GM06990 (cell line): Measurements from ENCODE around the gene TRPC1.
A peak's percentile ranks its signal among the peaks of the same experiment; 100 is the strongest.

ENCODE experiments used
- DNase-seq: peaks from one replicate; pipeline ENCODE4 v3.0.0-alpha.2; 2011; ENCODE audit not compliant: insufficient read length; ENCODE audit errors: extremely low read depth
- H3K27me3 ChIP-seq: replicated peaks from 2 replicates; pipeline ENCODE4 v1.6.0; 2011; ENCODE audit warnings: low read length; ENCODE audit not compliant: control insufficient read depth, insufficient read depth
- H3K36me3 ChIP-seq: 2 replicates; pipeline ENCODE4 v1.5.1; 2011; ENCODE audit warnings: low read length; ENCODE audit not compliant: control insufficient read depth, insufficient read depth
- H3K4me3 ChIP-seq: replicated peaks from 2 replicates; pipeline ENCODE4 v1.5.1; 2011; ENCODE audit warnings: low read depth, mild to moderate bottlenecking, control low read depth, low read length
- TF ChIP-seq, protein P1 (sequence below): IDR thresholded peaks from 2 replicates; pipeline ENCODE4 v1.5.1; 2011; ENCODE audit warnings: low read length, control low read depth, mild to moderate bottlenecking, inconsistent platforms; ENCODE audit not compliant: insufficient read depth, poor library complexity, severe bottlenecking

Gene TRPC1

DNA sequence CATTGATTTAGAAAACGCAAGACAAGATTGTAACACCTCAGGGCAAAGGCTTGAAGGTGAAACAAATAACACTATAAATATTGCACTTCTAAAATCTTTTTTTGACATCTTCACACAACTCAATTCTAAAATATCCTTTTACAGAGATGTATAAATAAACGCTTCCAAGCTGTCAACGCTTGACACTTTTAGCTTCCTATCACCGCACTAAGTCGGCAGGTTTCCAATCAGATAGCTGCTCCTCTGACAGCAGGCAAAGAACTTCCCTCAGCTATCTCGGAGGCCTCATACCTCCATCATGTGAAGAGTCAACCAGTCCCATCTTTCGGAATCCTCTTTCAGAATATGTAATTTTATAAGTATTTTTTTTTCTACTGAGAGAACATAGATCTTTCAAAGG, 94.1 kb downstream of the TRPC1 start:
- no peak overlapping the region for H3K4me3 ChIP-seq
- H3K36me3 ChIP-seq, result no peaks in the 10 kb centered on the region
- TF ChIP-seq, protein P1, sequence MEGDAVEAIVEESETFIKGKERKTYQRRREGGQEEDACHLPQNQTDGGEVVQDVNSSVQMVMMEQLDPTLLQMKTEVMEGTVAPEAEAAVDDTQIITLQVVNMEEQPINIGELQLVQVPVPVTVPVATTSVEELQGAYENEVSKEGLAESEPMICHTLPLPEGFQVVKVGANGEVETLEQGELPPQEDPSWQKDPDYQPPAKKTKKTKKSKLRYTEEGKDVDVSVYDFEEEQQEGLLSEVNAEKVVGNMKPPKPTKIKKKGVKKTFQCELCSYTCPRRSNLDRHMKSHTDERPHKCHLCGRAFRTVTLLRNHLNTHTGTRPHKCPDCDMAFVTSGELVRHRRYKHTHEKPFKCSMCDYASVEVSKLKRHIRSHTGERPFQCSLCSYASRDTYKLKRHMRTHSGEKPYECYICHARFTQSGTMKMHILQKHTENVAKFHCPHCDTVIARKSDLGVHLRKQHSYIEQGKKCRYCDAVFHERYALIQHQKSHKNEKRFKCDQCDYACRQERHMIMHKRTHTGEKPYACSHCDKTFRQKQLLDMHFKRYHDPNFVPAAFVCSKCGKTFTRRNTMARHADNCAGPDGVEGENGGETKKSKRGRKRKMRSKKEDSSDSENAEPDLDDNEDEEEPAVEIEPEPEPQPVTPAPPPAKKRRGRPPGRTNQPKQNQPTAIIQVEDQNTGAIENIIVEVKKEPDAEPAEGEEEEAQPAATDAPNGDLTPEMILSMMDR, result no peak
- no peaks in the 10 kb centered on the region for H3K27me3 ChIP-seq
- no peak for DNase-seq

DNA sequence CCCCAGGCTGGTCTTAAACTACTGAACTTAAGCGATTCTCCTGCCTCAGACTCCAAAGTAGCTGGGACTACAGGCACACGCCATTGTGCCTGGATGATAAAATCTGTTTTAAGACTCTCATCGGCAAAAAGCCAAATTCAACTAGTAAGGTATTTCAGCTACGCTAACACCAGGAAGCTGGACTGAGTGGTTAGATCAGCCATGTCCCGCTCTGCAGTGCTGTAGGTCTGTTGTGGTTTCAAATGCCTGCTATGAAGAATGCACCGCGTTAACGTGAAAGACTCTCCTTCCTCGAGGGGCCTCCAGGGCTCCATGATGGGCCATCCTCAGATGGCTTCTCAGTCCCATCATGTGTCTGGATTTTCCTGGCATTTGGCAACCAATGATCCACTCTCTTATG, 94.8 kb downstream of the TRPC1 start:
- Histone ChIP-seq H3K4me3 (no peak overlapping the region), H3K27me3 (no peaks in the 10 kb centered on the region), H3K36me3 (no peaks in the 10 kb centered on the region)
- TF ChIP-seq, protein P1, result no peak
- DNase-seq, result no peak

DNA sequence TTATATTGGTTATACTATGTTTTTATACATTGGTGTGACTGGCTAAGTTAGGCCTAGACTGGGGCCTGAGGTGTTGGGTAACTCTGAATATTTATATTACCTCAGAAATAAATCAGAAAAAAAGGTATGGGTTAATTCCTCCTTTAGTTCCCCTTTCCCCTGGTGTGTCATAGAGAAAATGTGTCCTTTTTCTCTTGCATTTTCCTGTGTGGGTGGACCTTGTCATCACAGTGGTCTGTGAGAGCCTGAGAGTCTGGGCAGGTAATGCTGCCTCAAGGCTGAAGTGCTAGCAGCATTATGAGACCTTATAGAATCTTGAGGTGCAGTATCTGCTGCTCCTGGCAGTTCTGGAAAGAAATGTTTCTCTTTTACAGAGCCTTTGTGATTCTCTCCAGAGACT, 95.3 kb downstream of the TRPC1 start:
- Histone ChIP-seq H3K4me3 (no peak overlapping the region), H3K27me3 (no peaks in the 10 kb centered on the region), H3K36me3 (no peaks in the 10 kb centered on the region)
- DNase-seq, result no peak
- TF ChIP-seq, protein P1, result no peak

DNA sequence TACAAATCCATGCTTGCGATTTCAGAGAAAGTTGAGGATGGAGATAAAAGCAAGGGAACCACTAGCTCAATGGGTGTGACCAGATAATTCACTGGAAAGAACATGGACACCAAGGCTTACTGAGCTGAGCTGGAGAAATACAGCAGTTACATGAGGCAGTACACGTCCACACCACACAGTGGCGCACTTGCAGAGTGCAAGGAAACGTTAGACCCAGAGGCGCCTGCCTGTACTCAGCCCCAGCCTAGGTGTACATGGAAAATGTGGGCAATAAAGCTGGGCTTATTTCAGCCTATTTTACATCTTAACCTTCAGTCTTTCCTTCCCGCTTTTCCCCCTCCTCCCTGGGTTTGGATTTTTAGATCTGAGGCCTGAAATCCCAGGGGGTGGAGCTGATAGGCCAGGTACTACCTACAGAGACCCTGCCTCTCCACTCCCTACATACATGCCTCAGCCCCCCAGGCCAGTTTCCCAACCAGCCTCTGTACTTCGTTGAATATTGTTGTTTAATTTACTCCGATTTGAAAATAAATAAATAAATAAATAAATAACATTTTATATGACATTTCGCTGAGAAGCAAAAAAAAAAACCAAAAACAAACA, 105.0 kb downstream of the TRPC1 start:
- DNase-seq, result peak; percentile 15
- TF ChIP-seq, protein P1, result peak; percentile 91
- H3K36me3 ChIP-seq, result no peaks in the 10 kb centered on the region
- no peak overlapping the region for H3K4me3 ChIP-seq
- peaks cover 1% of the 10 kb centered on the region; the same call in 1 of the 2 replicates for H3K27me3 ChIP-seq

DNA sequence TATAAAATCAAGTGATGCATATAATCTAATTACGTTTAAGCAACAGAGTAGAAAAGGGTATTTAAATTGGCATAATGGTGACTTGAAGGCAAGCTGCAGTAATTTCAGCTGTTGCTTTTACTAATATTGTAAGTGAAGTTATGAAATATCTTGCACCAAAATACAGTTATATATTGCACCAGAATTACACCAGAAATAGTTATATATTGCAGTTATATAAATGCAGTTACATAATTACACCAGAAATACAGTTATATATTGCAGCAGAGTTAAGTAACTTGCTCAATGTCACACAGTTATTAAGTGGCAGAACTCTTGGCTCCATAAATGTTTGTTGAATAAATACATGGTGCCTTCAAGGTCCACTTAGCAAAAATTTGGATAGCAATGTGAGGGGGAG, 113.7 kb downstream of the TRPC1 start:
- TF ChIP-seq, protein P1, result no peak
- H3K27me3 ChIP-seq, result no peaks in the 10 kb centered on the region
- no peak for DNase-seq
- H3K36me3 ChIP-seq, result no peaks in the 10 kb centered on the region
- no peak overlapping the region for H3K4me3 ChIP-seq

DNA sequence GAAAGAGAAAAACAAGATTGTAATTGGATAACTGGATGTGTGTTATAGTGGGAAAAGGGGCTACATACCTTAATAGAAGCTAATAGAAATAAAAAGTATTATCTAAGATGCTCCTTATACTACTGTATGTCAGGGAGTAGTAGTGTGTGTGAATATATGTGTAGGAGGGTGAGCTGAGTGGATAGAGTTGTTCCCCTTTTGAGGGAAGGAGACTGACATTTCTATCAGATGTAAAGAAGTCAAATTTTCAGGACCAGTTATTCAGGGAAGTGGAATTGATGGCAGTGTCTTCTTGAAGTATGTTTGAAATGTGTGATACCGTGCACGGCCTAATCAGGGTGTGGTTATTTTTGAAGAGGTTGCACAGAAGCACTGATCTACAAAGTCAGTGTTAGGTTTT, 116.0 kb downstream of the TRPC1 start:
- TF ChIP-seq, protein P1, result no peak
- no peaks in the 10 kb centered on the region for H3K36me3 ChIP-seq
- H3K27me3 ChIP-seq, result no peaks in the 10 kb centered on the region
- no peak overlapping the region for H3K4me3 ChIP-seq
- no peak for DNase-seq
